OCI-LY1 (cell line): Measurements from ENCODE around the gene MIB2.
"Not testable (repeated sequence)": the region's sequence is repeated elsewhere in the genome, so short reads cannot be mapped to it uniquely, and the experiment has no call there.

Source experiments
- H2AFZ ChIP-seq: fragments of 200-600 bp; sonication (generic), shearing (Covaris generic); 2 replicates; pipeline ENCODE4 v1.6.0; 2014; ENCODE audit warnings: antibody characterized with exemption, mild to moderate bottlenecking, low read length
- H3F3A ChIP-seq: fragments of 200-600 bp; sonication (generic), shearing (Covaris generic); 2 replicates; pipeline ENCODE4 v1.6.0; 2014; ENCODE audit warnings: mild to moderate bottlenecking, antibody characterized with exemption, low read length, moderate library complexity; ENCODE audit not compliant: insufficient read depth
- H3K27ac ChIP-seq: fragments of 200-600 bp; sonication (generic); 2 replicates; pipeline ENCODE4 v1.5.1; 2014; ENCODE audit warnings: low read length, mixed run types, mild to moderate bottlenecking, low read depth; ENCODE audit not compliant: poor library complexity, severe bottlenecking
- H3K27me3 ChIP-seq: fragments of 200-600 bp; sonication (generic); 2 replicates; pipeline ENCODE4 v1.6.0; 2014; ENCODE audit warnings: antibody characterized with exemption, mild to moderate bottlenecking, low read length, moderate library complexity; ENCODE audit not compliant: insufficient read depth
- H3K36me3 ChIP-seq: fragments of 200-600 bp; sonication (generic); 2 replicates; pipeline ENCODE4 v1.6.1; 2014; ENCODE audit warnings: mild to moderate bottlenecking, antibody characterized with exemption, low read length, moderate library complexity, mixed read lengths; ENCODE audit not compliant: insufficient read depth
- H3K4me1 ChIP-seq: fragments of 200-600 bp; sonication (generic); 2 replicates; pipeline ENCODE4 v1.5.1; 2014; ENCODE audit warnings: mild to moderate bottlenecking, low read length, moderate library complexity; ENCODE audit not compliant: insufficient read depth, severe bottlenecking
- H3K4me2 ChIP-seq: fragments of 200-600 bp; sonication (generic), shearing (Covaris generic); 2 replicates; pipeline ENCODE4 v1.6.1; 2014; ENCODE audit warnings: low read length
- H3K4me3 ChIP-seq: fragments of 200-600 bp; sonication (generic); 2 replicates; pipeline ENCODE4 v1.5.1; 2014; ENCODE audit warnings: low read length, low read depth, mild to moderate bottlenecking, mixed read lengths; ENCODE audit not compliant: poor library complexity, severe bottlenecking
- H3K79me2 ChIP-seq: fragments of 200-600 bp; shearing (Covaris generic); 2 replicates; pipeline ENCODE4 v1.6.1; 2016; ENCODE audit warnings: mixed run types, low read length, mixed read lengths; ENCODE audit not compliant: insufficient read depth
- H3K9ac ChIP-seq: fragments of 200-600 bp; sonication (generic), shearing (Covaris generic); 2 replicates; pipeline ENCODE4 v1.6.1; 2014; ENCODE audit warnings: mild to moderate bottlenecking, low read length, mixed read lengths
- H3K9me2 ChIP-seq: fragments of 200-600 bp; sonication (generic), shearing (Covaris generic); 2 replicates; pipeline ENCODE4 v1.6.1; 2014; ENCODE audit warnings: low read depth, mild to moderate bottlenecking, low read length, mixed read lengths
- H3K9me3 ChIP-seq: fragments of 200-600 bp; shearing (Covaris generic); 2 replicates; pipeline ENCODE4 v1.6.1; 2014; ENCODE audit warnings: low read length, mixed read lengths
- H4K20me1 ChIP-seq: fragments of 200-600 bp; sonication (generic), shearing (Covaris generic); 2 replicates; pipeline ENCODE4 v1.6.0; 2016; ENCODE audit warnings: mild to moderate bottlenecking, low read length; ENCODE audit not compliant: insufficient read depth
- TF ChIP-seq, protein P1 (sequence below): fragments of 200-600 bp; sonication (generic), shearing (Covaris generic); IDR thresholded peaks from 2 replicates; pipeline ENCODE4 v1.5.1; 2017; ENCODE audit warnings: mild to moderate bottlenecking, antibody characterized with exemption, low read length, moderate library complexity, mixed read lengths

The MIB2 gene

DNA sequence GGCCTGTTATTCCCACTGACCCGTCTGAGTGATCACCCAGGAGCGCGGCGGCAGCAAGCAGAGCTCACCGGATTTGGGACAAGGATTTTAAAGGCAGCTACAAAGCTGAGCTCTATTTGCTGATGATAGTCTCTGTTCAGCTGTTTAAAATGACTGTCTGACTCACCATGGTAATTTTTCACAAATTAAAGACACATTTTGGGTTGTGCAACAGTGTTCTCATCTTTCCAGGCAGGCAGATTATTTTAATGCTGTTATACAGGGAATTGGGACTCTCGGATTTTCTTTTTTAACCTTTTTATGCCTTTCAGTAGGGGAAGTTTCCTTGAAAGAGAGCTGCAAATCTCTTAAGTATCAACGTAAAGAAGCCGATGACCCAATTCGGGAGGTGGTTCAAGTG is 47.1 kb downstream of the MIB2 start:
- H4K20me1 ChIP-seq, H3K4me2 ChIP-seq, H3K9ac ChIP-seq, H3K4me1 ChIP-seq, H3K27me3 ChIP-seq, H3K9me3 ChIP-seq, H3K27ac ChIP-seq, H3K79me2 ChIP-seq, H3K9me2 ChIP-seq, H3F3A ChIP-seq, H3K4me3 ChIP-seq, H2AFZ ChIP-seq: not testable (repeated sequence)
- H3K36me3 ChIP-seq = peaks cover 15% of the 10 kb centered on the region; the same call in 1 of the 2 replicates

DNA sequence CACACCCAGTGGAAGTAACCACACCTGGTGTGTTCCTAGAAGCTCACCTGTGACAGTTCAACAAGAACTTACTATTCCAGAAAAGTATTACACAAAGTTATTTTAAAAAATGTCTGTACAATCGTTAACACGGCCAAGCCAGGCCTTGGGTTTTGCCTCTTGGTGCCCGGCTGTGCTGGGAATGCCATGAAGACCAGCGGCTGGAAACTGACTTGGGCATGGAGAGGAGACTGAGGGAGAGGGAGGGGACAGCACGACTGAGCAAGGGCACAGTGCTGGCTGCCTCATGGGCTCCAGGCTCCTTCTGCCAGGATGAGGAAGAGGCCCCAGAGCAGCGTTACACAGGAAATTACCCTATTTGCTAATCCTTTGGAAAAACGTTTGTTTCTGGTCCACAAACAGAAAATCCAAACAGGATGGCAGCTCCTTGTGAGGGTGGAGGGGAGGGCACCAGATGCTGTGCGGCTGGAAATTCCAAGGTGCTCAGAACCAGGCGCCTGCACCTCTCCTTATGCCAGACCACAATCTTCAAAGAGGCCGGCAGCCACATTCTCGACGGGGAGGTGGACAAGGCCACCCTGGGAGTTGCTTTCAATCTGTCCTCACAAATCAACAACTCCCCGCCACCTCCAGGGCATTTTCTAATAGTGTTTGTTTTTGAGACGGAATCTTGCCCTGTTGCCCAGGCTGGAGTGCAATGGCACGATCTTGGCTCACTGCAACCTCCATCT is 47.7 kb downstream of the MIB2 start:
- not testable (repeated sequence) for H3K27ac ChIP-seq, H3K9ac ChIP-seq, H4K20me1 ChIP-seq, H3K9me2 ChIP-seq, H3K79me2 ChIP-seq, H3K4me3 ChIP-seq, H3K4me1 ChIP-seq, H3K4me2 ChIP-seq, H3F3A ChIP-seq, H3K27me3 ChIP-seq, H2AFZ ChIP-seq, H3K9me3 ChIP-seq
- H3K36me3 ChIP-seq = peaks cover 15% of the 10 kb centered on the region; the same call in 1 of the 2 replicates

DNA sequence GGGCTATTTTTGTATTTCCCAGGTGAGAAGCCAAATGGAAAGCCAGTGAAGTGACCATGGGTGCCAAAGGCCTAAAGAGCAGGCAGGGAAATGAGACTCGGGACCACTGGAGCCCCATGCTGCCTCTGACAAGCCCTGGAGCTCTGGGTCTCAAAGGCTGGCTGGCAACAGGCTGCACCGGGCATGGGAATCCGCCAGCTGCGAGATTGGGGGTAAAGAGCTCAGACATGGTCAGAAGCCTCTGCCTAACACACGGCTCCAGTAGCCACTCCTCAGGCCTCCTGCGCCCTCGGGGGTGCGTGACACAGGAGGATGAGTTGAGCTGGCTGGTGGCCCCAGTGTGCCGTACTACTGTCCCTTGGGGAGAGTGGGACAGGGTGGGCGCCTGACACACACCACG is 49.0 kb downstream of the MIB2 start:
- H3K4me2 ChIP-seq, H3K9me3 ChIP-seq, H3K27ac ChIP-seq, H3F3A ChIP-seq, H3K4me3 ChIP-seq, H2AFZ ChIP-seq, H3K9ac ChIP-seq, H3K4me1 ChIP-seq, H3K27me3 ChIP-seq, H3K9me2 ChIP-seq, H4K20me1 ChIP-seq, H3K79me2 ChIP-seq: not testable (repeated sequence)
- H3K36me3 ChIP-seq = peaks cover 16% of the 10 kb centered on the region; the same call in 1 of the 2 replicates

DNA sequence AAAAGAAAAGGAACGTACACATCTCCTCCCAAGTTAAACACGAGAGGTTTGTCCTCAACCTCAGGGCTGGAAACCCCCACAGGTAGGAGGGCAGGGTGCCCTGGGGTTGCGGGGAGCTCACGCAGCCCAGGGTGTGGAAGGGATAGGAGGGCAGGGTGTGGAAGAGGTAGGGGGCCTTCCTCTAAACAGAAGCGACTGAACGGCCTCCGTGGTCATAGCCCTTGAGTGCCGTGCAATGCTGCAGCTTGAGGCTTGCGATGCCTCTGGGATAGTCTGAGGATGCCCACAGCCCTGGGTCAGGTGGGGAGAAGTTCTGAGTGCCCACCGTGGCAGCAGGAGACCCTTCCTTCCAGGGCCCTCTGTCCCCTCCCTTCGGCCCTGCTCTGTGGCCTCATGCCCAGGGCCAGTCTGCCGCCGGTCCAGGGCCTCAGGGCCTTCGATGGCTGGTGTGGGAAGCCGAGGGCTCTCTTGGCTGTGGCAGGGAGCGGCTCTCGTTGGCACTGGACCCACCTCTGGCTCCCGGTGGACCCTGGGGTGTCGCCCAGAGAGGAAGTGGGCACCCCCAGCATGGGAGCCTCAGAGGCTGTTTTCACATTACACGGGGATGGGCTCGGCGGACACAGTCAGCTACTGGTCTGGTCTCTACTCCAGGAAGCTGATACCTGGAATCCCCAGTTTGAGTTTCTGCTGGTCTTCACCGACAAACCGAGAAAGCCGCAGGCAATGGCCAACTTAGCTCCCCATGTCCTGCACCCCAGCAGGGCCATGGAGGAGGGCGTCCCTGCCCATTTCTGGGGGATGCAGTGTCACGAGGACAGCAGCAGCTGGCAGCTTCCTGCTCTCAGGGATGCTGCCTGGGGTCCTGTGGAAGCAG is 49.9 kb downstream of the MIB2 start:
- Histone ChIP-seq H2AFZ (no peak overlapping the region), H3K27me3 (no peaks in the 10 kb centered on the region), H3K4me2 (no peak overlapping the region), H3K79me2 (no peaks in the 10 kb centered on the region), H3K4me1 (no peaks in the 10 kb centered on the region), H3K9ac (no peak overlapping the region), H3K9me3 (no peaks in the 10 kb centered on the region), H4K20me1 (no peaks in the 10 kb centered on the region), H3F3A (no peaks in the 10 kb centered on the region), H3K9me2 (no peaks in the 10 kb centered on the region), H3K27ac (no peak overlapping the region), H3K36me3 (peaks cover 22% of the 10 kb centered on the region; the same call in 1 of the 2 replicates), H3K4me3 (no peak overlapping the region)
- TF ChIP-seq, protein P1, sequence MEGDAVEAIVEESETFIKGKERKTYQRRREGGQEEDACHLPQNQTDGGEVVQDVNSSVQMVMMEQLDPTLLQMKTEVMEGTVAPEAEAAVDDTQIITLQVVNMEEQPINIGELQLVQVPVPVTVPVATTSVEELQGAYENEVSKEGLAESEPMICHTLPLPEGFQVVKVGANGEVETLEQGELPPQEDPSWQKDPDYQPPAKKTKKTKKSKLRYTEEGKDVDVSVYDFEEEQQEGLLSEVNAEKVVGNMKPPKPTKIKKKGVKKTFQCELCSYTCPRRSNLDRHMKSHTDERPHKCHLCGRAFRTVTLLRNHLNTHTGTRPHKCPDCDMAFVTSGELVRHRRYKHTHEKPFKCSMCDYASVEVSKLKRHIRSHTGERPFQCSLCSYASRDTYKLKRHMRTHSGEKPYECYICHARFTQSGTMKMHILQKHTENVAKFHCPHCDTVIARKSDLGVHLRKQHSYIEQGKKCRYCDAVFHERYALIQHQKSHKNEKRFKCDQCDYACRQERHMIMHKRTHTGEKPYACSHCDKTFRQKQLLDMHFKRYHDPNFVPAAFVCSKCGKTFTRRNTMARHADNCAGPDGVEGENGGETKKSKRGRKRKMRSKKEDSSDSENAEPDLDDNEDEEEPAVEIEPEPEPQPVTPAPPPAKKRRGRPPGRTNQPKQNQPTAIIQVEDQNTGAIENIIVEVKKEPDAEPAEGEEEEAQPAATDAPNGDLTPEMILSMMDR = no peak
